Activated T-cell treated with anti-CD3 and anti-CD28 coated beads, Interleukin-2, amount 50 U/mL, for 24 hours (primary cell): ENCODE measurements around the gene PIBF1.
"Not testable (repeated sequence)": the region's sequence is repeated elsewhere in the genome, so short reads cannot be mapped to it uniquely, and the experiment has no call there.

ENCODE experiments used
- DNase-seq: peaks from one replicate; pipeline ENCODE4 v3.0.0-alpha.2; 2020
- H3K27ac Mint-ChIP-seq: 2 replicates; pipeline ENCODE4 v1.8.0; 2020; ENCODE audit warnings: mild to moderate bottlenecking, mixed read lengths
- H3K27me3 Mint-ChIP-seq: 2 replicates; pipeline ENCODE4 v1.8.0; 2020; ENCODE audit warnings: mixed read lengths
- H3K36me3 Mint-ChIP-seq: 2 replicates; pipeline ENCODE4 v1.8.0; 2020; ENCODE audit warnings: low read depth, mixed read lengths
- H3K4me1 Mint-ChIP-seq: 2 replicates; pipeline ENCODE4 v1.8.0; 2020; ENCODE audit warnings: low read depth, mixed read lengths
- H3K4me3 Mint-ChIP-seq: 2 replicates; pipeline ENCODE4 v1.8.0; 2020; ENCODE audit warnings: mild to moderate bottlenecking, moderate library complexity, mixed read lengths
- H3K9me3 Mint-ChIP-seq: 2 replicates; pipeline ENCODE4 v1.8.0; 2020; ENCODE audit warnings: mixed read lengths

PIBF1 gene

GRCh38 chr13:72920097-72920496 lies 138.2 kb downstream of the PIBF1 start:
- Mint-ChIP-seq H3K27me3 (no peaks in the 10 kb centered on the region), H3K4me1 (peaks cover 3% of the 10 kb centered on the region), H3K27ac (no peak overlapping the region), H3K4me3 (no peak overlapping the region), H3K36me3 (peaks cover 80% of the 10 kb centered on the region), H3K9me3 (no peaks in the 10 kb centered on the region)
- DNase-seq: no peak

GRCh38 chr13:72931311-72931710 lies 149.4 kb downstream of the PIBF1 start:
- Mint-ChIP-seq H3K27ac (no peak overlapping the region), H3K9me3 (peaks cover 3% of the 10 kb centered on the region), H3K27me3 (no peaks in the 10 kb centered on the region), H3K4me3 (no peak overlapping the region), H3K36me3 (peaks cover 71% of the 10 kb centered on the region), H3K4me1 (no peaks in the 10 kb centered on the region)
- no peak for DNase-seq

DNA sequence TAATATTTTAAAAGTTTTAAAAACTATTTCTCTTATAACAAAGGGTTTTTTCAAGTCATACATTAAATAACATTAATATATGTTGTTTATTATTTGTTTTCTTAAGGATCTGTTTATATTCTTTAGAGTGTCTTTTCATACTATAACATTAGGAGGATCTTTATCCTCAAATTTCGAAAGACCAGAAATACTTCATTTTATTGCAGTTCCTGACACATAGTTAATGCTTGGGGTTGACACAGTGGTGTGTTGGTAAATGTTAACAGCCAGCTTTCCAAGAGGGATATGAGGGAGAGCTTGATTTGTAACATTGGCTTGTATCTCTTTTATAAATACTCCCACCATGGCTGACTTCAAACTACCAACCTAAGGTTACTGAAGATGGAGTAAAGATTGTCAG lies 150.3 kb downstream of the PIBF1 start:
- no peak overlapping the region for H3K27ac Mint-ChIP-seq
- no peak for DNase-seq
- no peak overlapping the region for H3K4me3 Mint-ChIP-seq
- H3K9me3 Mint-ChIP-seq: peaks cover 3% of the 10 kb centered on the region
- no peaks in the 10 kb centered on the region for H3K27me3 Mint-ChIP-seq
- H3K36me3 Mint-ChIP-seq: peaks cover 71% of the 10 kb centered on the region
- no peaks in the 10 kb centered on the region for H3K4me1 Mint-ChIP-seq

- not testable (repeated sequence) for H3K9me3 Mint-ChIP-seq, DNase-seq, H3K27me3 Mint-ChIP-seq, H3K4me3 Mint-ChIP-seq, H3K4me1 Mint-ChIP-seq, H3K27ac Mint-ChIP-seq
- peaks cover 82% of the 10 kb centered on the region for H3K36me3 Mint-ChIP-seq
Observed at GRCh38 chr13:72946267-72946666, 164.3 kb downstream of the PIBF1 start.

- no peaks in the 10 kb centered on the region for H3K9me3 Mint-ChIP-seq
- H3K36me3 Mint-ChIP-seq: peaks cover 85% of the 10 kb centered on the region
- H3K4me3 Mint-ChIP-seq: no peak overlapping the region
Observed at GRCh38 chr13:72952529-72953141, 170.7 kb downstream of the PIBF1 start.

GRCh38 chr13:72953391-72953965 lies 171.5 kb downstream of the PIBF1 start:
- H3K9me3 Mint-ChIP-seq: no peaks in the 10 kb centered on the region
- H3K27ac Mint-ChIP-seq: no peak overlapping the region
- H3K4me3 Mint-ChIP-seq: no peak overlapping the region
- peaks cover 2% of the 10 kb centered on the region for H3K4me1 Mint-ChIP-seq
- peaks cover 83% of the 10 kb centered on the region for H3K36me3 Mint-ChIP-seq
- H3K27me3 Mint-ChIP-seq: no peaks in the 10 kb centered on the region
- DNase-seq: no peak

More at GRCh38 chr13:72952529-72953141, 170.7 kb downstream of the PIBF1 start:
- no peak for DNase-seq
- no peak overlapping the region for H3K27ac Mint-ChIP-seq
- H3K27me3 Mint-ChIP-seq: no peaks in the 10 kb centered on the region
- peaks cover 2% of the 10 kb centered on the region for H3K4me1 Mint-ChIP-seq

DNA sequence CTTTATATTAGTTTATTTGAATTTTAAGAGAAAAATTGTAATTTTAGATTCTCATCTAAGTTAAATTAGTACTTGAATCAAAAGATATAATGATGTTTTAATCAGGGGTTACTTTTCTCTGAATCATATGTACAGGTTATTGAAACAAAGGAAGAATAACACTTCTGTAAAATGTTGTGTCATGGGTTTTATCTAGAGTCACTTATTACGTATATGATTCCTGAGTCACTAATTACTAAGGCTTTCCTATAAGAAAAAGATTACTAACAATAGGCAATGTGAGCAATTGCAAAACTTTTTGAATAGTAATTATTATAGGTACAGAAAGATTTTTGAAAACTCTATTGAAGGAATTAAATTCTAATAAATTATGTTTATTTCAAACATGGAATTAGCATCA lies 177.7 kb downstream of the PIBF1 start:
- no peak for DNase-seq
- Mint-ChIP-seq H3K36me3 (peaks cover 48% of the 10 kb centered on the region), H3K9me3 (no peaks in the 10 kb centered on the region), H3K4me3 (no peak overlapping the region), H3K4me1 (peaks cover 6% of the 10 kb centered on the region), H3K27me3 (no peaks in the 10 kb centered on the region), H3K27ac (no peak overlapping the region)

- Mint-ChIP-seq H3K4me1 (peaks cover 6% of the 10 kb centered on the region), H3K27me3 (no peaks in the 10 kb centered on the region), H3K27ac (no peak overlapping the region), H3K36me3 (peaks cover 46% of the 10 kb centered on the region), H3K9me3 (no peaks in the 10 kb centered on the region), H3K4me3 (no peak overlapping the region)
- no peak for DNase-seq
Observed at GRCh38 chr13:72960114-72960513, 178.2 kb downstream of the PIBF1 start.

DNA sequence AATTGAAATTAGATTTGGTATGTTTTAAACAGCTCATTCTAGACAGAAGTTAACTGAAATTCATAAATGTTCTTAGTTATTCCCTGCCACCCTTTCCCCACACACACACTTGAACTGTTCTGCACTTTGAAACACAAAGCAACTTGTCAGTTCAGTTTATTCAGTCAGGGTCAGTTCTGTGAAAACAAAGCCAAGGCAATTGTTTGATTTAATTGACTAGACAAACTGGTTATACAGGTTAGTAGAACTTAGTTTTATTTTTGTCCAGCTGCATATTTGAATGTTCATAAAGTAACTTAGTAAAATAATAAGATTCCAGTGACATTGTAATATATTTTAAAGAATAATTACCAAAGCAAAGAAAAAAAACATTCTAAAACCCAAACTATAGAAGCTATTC lies 178.6 kb downstream of the PIBF1 start:
- peaks cover 48% of the 10 kb centered on the region for H3K36me3 Mint-ChIP-seq
- H3K27ac Mint-ChIP-seq: no peak overlapping the region
- H3K9me3 Mint-ChIP-seq: no peaks in the 10 kb centered on the region
- H3K4me1 Mint-ChIP-seq: peaks cover 6% of the 10 kb centered on the region
- no peak overlapping the region for H3K4me3 Mint-ChIP-seq
- no peaks in the 10 kb centered on the region for H3K27me3 Mint-ChIP-seq
- no peak for DNase-seq

GRCh38 chr13:72963762-72964161 lies 181.8 kb downstream of the PIBF1 start:
- H3K4me1 Mint-ChIP-seq: peaks cover 6% of the 10 kb centered on the region
- no peak for DNase-seq
- H3K4me3 Mint-ChIP-seq: no peak overlapping the region
- H3K27me3 Mint-ChIP-seq: no peaks in the 10 kb centered on the region
- H3K27ac Mint-ChIP-seq: no peak overlapping the region
- peaks cover 33% of the 10 kb centered on the region for H3K36me3 Mint-ChIP-seq
- no peaks in the 10 kb centered on the region for H3K9me3 Mint-ChIP-seq

DNA sequence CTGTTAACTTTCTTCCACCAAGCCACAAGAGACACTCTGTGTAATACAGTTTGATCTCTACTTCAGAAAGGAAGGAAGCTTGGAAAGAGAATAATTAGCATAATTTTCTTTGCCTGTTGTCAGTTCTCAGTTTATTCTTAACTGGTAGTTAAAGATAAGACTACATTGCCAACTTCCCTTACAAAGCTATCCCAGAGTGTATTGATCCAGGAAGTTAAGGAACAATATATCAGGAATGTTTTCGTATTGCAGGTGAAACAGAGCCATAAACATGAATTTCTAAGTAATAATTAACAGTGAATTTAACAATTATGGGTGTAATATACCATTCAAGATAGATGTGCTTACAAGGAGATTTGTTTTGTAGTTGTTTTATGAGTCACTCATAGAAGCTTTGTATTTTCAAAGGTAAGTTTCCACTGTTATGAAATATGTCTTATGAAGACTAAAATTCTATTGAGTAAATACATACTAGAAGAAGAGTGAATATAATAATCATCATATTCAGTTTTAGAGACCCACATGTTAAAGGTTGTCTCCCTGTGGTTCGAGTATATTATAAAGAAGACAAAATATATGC lies 188.5 kb downstream of the PIBF1 start:
- no peaks in the 10 kb centered on the region for H3K27me3 Mint-ChIP-seq
- no peaks in the 10 kb centered on the region for H3K4me1 Mint-ChIP-seq
- no peak for DNase-seq

GRCh38 chr13:72970956-72971355 lies 189.0 kb downstream of the PIBF1 start:
- H3K4me1 Mint-ChIP-seq: no peaks in the 10 kb centered on the region
- no peaks in the 10 kb centered on the region for H3K27me3 Mint-ChIP-seq
- H3K9me3 Mint-ChIP-seq: no peaks in the 10 kb centered on the region
- peaks cover 47% of the 10 kb centered on the region for H3K36me3 Mint-ChIP-seq
- DNase-seq: no peak
- H3K27ac Mint-ChIP-seq: no peak overlapping the region
- no peak overlapping the region for H3K4me3 Mint-ChIP-seq

More for the DNA sequence above, 188.5 kb downstream of the PIBF1 start:
- Mint-ChIP-seq H3K27ac (peak overlapping the region; percentile 26), H3K4me3 (no peak overlapping the region), H3K9me3 (no peaks in the 10 kb centered on the region), H3K36me3 (peaks cover 46% of the 10 kb centered on the region)

DNA sequence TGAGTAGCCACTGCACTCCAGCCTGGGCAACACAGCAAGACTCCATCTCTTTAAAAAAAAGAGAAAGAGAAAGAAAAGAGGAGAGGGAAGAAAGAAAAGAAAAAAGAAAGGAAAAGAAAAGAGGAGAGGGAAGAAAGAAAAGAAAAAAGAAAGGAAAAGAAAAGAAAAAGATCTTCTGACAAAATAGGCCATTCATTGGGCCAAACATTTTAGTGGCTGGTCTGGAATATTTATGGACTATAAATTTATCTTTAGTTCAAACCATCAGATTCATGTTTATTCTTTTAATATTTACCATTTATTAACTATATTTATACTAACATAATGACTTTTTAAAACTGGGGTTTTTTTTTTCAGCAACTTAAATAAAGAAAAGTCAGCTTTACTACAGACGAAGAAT lies 191.3 kb downstream of the PIBF1 start:
- H3K4me3 Mint-ChIP-seq: no peak overlapping the region
- no peaks in the 10 kb centered on the region for H3K9me3 Mint-ChIP-seq
- H3K4me1 Mint-ChIP-seq: peaks cover 4% of the 10 kb centered on the region
- H3K27me3 Mint-ChIP-seq: no peaks in the 10 kb centered on the region
- no peak overlapping the region for H3K27ac Mint-ChIP-seq
- DNase-seq: no peak
- peaks cover 50% of the 10 kb centered on the region for H3K36me3 Mint-ChIP-seq

DNA sequence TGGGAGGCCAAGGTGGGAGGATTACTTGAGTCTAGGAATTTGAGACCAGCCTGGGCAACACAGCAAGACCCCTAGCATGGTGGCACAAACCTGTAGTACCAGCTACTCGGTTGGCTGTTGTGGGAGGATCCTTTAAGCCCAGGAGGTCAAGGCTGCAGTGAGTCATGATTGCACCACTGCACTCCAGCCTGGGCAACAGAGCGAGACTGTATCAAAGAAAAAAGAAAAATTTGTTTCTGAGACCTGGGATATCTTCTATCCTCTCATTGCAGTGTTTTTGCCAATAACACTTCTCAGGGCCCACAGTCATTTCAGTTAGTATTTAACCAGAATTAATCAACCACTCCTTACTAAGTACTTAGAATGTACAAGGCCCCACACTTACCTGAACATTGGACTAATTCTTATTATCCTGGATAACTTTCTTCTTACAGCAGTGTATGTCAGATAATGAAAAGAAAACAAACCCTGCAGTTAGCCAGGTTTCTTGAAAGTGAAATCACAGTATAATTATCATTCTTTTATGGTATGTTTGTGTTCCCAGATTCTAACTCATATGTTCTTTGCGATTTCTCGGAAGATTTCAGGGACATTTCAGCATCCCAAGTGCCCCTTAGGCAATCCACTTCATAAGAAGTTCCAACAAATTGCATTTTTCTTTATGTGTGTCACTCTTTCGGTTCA lies 201.3 kb downstream of the PIBF1 start:
- no peaks in the 10 kb centered on the region for H3K9me3 Mint-ChIP-seq
- H3K27me3 Mint-ChIP-seq: no peaks in the 10 kb centered on the region
- no peak overlapping the region for H3K4me3 Mint-ChIP-seq
- no peak for DNase-seq
- H3K4me1 Mint-ChIP-seq: no peaks in the 10 kb centered on the region
- H3K27ac Mint-ChIP-seq: no peak overlapping the region
- H3K36me3 Mint-ChIP-seq: peaks cover 30% of the 10 kb centered on the region

DNA sequence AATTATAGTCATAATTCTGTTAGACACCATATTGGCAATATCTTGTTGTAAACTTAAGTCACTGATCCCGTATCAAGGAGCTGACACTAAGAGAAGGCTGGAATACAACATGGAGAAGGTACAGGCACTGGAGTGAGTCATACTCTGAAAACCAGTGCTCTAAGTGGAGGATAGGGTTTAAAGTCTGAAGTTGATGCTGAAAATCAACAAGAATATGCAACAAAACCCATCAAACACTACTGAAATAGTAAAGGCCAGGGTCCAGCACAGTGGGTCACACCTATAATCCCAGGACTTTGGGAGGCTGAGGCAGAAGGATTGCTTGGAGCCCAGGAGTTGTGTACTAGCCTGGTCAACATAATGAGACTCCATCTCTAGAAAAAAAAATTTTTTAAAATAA lies 203.7 kb downstream of the PIBF1 start:
- Mint-ChIP-seq H3K4me3 (no peak overlapping the region), H3K36me3 (peaks cover 19% of the 10 kb centered on the region), H3K4me1 (no peaks in the 10 kb centered on the region), H3K27me3 (no peaks in the 10 kb centered on the region), H3K9me3 (no peaks in the 10 kb centered on the region), H3K27ac (no peak overlapping the region)
- DNase-seq: no peak
